Measurements from ENCODE around the gene KCNJ1. TPM values are rescaled to one million over a fixed set of nuclear protein-coding genes. Genes with fewer than 3 reads are reported as not detected.

KCNJ1 gene
- total and polyA plus RNA-seq, 12 donors, result 0.01 to 0.29 (median 0.13) TPM; not detected in 7

DNA sequence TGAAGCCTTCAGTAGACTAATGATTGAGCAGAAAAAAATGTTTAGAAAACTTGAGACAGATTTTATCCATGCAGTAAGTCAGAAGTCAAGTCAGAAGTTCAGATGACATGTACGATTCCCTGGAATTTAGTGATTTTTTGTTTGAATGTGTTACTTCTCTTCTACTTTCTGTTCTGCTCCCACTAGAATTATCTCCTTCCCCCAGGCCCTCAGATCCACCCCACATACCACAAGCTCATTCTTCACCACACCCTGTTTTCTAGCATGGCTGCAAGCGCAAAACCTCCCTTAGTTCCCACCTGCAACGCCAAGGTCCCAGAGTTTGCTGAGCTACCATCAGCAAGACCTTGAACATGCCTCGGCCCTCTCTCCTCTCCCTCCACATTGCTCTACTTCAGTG, 64.1 kb downstream of the KCNJ1 start:
- no peaks in the 10 kb centered on the region for H3K27me3 ChIP-seq
- DNase-seq (no peak), ATAC-seq (no peak)
- 91 to 94% methylated on average over 4 of the region's 4 CpGs for WGBS, 2 donors
- TF ChIP-seq, protein P1, sequence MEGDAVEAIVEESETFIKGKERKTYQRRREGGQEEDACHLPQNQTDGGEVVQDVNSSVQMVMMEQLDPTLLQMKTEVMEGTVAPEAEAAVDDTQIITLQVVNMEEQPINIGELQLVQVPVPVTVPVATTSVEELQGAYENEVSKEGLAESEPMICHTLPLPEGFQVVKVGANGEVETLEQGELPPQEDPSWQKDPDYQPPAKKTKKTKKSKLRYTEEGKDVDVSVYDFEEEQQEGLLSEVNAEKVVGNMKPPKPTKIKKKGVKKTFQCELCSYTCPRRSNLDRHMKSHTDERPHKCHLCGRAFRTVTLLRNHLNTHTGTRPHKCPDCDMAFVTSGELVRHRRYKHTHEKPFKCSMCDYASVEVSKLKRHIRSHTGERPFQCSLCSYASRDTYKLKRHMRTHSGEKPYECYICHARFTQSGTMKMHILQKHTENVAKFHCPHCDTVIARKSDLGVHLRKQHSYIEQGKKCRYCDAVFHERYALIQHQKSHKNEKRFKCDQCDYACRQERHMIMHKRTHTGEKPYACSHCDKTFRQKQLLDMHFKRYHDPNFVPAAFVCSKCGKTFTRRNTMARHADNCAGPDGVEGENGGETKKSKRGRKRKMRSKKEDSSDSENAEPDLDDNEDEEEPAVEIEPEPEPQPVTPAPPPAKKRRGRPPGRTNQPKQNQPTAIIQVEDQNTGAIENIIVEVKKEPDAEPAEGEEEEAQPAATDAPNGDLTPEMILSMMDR (IDR thresholded peaks at IDR 0.05), result no peak
- intact Hi-C loops (cut with DNase I), result no loop called here
- no peak overlapping the region for H3K27ac ChIP-seq
- H3K9me3 ChIP-seq, result no peaks in the 10 kb centered on the region
- peaks cover 0 to 33% (median 23%) of the 10 kb centered on the region in 9 donors for H3K4me1 ChIP-seq
- H3K36me3 ChIP-seq, result peaks cover 0 to 97% (median 5%) of the 10 kb centered on the region in 9 donors
- H3K4me3 ChIP-seq, result no peak overlapping the region

DNA sequence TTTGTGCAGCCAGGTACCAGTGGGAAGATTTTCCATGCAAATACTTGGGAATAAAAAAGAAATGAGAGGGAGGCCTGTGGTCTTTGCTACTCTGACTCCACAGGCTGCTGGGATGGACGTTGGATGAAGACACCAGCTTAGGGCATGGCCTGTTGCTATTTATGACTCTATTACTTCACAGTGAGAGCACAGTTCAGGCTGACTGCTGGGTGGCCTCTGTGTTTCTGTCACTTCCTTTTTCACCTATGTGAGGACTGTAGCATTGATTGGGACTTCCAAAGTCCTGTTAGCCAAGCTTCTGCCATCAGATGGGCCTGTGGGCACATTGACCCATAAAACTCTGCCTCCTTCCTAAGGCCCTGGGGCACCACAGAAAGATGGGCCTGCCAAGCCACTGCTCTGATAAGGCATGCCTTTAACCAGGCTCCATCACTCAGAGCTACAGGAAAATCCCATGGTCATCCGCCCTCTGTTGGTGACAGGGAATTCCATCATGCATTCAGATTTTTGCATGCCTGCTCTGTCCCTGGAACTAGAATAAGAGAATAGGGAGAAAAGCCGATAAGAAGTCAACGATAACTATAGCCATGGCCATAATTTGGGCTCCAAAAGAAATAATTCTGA, 64.6 kb downstream of the KCNJ1 start:
- Histone ChIP-seq H3K4me3 (no peak overlapping the region), H3K4me1 (peaks cover 0 to 28% (median 23%) of the 10 kb centered on the region in 9 donors), H3K9me3 (no peaks in the 10 kb centered on the region), H3K27ac (peak overlapping the region in 1 of 10 donors; percentile 7), H3K27me3 (no peaks in the 10 kb centered on the region), H3K36me3 (peaks cover 0 to 97% (median 5%) of the 10 kb centered on the region in 9 donors)
- TF ChIP-seq, protein P1 (IDR thresholded peaks at IDR 0.05), result peak in 7 of 9 donors; percentile 38 to 58 (median 46)
- no peak for DNase-seq
- WGBS, 2 donors, result 51 to 62% methylated on average over 4 of the region's 4 CpGs
- intact Hi-C loops (cut with DNase I), result no loop called here
- ATAC-seq, result peak in 7 of 8 donors; percentile 48 to 77 (median 68)

DNA sequence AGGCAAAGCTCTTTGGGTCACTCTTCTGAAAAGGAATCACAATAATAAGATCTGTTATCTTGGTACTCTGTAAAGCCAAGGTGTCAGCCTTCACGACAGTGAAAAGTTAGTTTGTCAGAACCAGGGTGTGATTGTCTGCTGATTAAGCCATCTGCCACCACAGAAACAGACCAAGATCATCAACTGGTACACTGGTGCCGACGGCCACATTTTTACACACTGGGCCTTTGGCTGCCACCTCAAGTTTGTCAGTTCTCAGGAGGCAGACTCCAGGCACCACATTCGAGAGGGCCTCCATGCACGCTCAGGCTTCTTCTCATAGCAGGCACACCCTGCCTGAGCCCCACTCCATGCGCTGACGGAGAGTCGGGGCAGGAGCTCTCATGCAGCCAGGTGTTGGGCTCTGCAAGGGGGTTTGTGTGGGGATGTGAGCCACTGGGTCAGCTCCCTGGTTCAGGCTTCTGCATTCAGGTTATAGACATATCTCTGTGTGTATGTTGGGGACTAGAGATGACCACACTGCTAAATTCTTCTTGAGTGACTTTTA, 66.2 kb downstream of the KCNJ1 start:
- ATAC-seq (no peak), DNase-seq (no peak)
- H3K4me3 ChIP-seq, result no peak overlapping the region
- WGBS, 2 donors, result 93 to 96% methylated on average over 8 of the region's 8 CpGs
- no peaks in the 10 kb centered on the region for H3K27me3 ChIP-seq
- H3K9me3 ChIP-seq, result no peaks in the 10 kb centered on the region
- H3K4me1 ChIP-seq, result peaks cover 0 to 28% (median 23%) of the 10 kb centered on the region in 9 donors
- peaks cover 0 to 97% (median 0%) of the 10 kb centered on the region in 9 donors for H3K36me3 ChIP-seq
- no peak overlapping the region for H3K27ac ChIP-seq
- TF ChIP-seq, protein P1 (IDR thresholded peaks at IDR 0.05), result no peak
- intact Hi-C loops (cut with DNase I), result no loop called here

DNA sequence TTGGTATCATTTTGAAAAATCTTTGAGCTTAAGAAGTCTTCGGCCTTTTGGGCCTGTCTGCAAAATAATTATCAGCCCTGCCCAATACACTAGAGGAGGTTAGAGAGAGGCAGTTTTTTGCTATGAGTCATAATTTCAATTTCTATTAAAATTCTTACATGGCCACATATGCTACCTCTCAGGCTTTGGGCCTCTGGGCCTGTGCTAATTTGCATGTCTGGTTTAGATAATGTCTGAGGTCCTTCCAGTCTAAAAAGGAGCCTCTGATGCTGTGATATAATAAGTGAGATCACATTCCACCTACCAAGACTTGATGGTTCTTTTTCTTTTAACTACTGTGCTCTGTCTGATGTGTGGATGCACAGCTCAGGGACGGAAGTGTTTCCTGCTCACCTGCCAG, 70.8 kb downstream of the KCNJ1 start:
- no peak for DNase-seq
- H3K4me3 ChIP-seq, result no peak overlapping the region
- TF ChIP-seq, protein P1 (IDR thresholded peaks at IDR 0.05), result no peak
- H3K4me1 ChIP-seq, result peaks cover 0 to 4% (median 0%) of the 10 kb centered on the region in 9 donors
- ATAC-seq, result no peak
- WGBS, 2 donors, result 94 to 100% methylated on average over 2 of the region's 2 CpGs
- H3K9me3 ChIP-seq, result no peaks in the 10 kb centered on the region
- peaks cover 0 to 92% (median 5%) of the 10 kb centered on the region in 9 donors for H3K36me3 ChIP-seq
- H3K27me3 ChIP-seq, result no peaks in the 10 kb centered on the region
- no peak overlapping the region for H3K27ac ChIP-seq
- intact Hi-C loops (cut with DNase I), result no loop called here

All from heart right ventricle (tissue), 16 donors.